GM23248 (cell line): Measurements from ENCODE around the gene CCL22. TPM values are rescaled to one million over a fixed set of nuclear protein-coding genes. Genes with fewer than 3 reads are reported as not detected.
"Not testable (repeated sequence)": the region's sequence is repeated elsewhere in the genome, so short reads cannot be mapped to it uniquely, and the experiment has no call there.

ENCODE experiments used
- DNase-seq: peaks from one replicate; pipeline ENCODE4 v3.0.0-alpha.2; 2015
- H2AFZ ChIP-seq: fragments of 200-600 bp; sonication (generic); 2 replicates; pipeline ENCODE4 v1.6.1; 2016; ENCODE audit warnings: antibody characterized with exemption
- H3F3A ChIP-seq: fragments of 200-600 bp; sonication (generic); 2 replicates; pipeline ENCODE4 v1.6.1; 2016; ENCODE audit warnings: mild to moderate bottlenecking, antibody characterized with exemption, mixed run types; ENCODE audit not compliant: insufficient read depth
- H3K27ac ChIP-seq: fragments of 200-600 bp; sonication (generic); 2 replicates; pipeline ENCODE4 v1.5.1; 2016; ENCODE audit warnings: mild to moderate bottlenecking
- H3K27me3 ChIP-seq: fragments of 200-600 bp; sonication (generic); replicated peaks from 2 replicates; pipeline ENCODE4 v1.6.1; 2016; ENCODE audit warnings: mild to moderate bottlenecking; ENCODE audit not compliant: insufficient read depth
- H3K36me3 ChIP-seq: fragments of 200-600 bp; sonication (generic); 2 replicates; pipeline ENCODE4 v1.6.1; 2016; ENCODE audit warnings: low read depth, mild to moderate bottlenecking
- H3K4me1 ChIP-seq: fragments of 200-600 bp; sonication (generic); 2 replicates; pipeline ENCODE4 v1.6.1; 2016; ENCODE audit warnings: mild to moderate bottlenecking; ENCODE audit not compliant: insufficient read depth
- H3K4me2 ChIP-seq: fragments of 200-600 bp; sonication (generic); one replicate; pipeline ENCODE4 v1.6.1; 2016; ENCODE audit warnings: mild to moderate bottlenecking; ENCODE audit not compliant: unreplicated experiment
- H3K4me3 ChIP-seq: fragments of 200-600 bp; sonication (generic); 2 replicates; pipeline ENCODE4 v1.5.1; 2016; ENCODE audit warnings: mild to moderate bottlenecking
- H3K79me2 ChIP-seq: fragments of 200-600 bp; sonication (generic); 2 replicates; pipeline ENCODE4 v1.6.1; 2016; ENCODE audit warnings: mild to moderate bottlenecking; ENCODE audit not compliant: insufficient read depth
- H3K9ac ChIP-seq: fragments of 200-600 bp; sonication (generic); 2 replicates; pipeline ENCODE4 v1.6.1; 2016; ENCODE audit warnings: mild to moderate bottlenecking
- H3K9me2 ChIP-seq: fragments of 200-600 bp; sonication (generic); 2 replicates; pipeline ENCODE4 v1.6.1; 2016; ENCODE audit warnings: mixed run types, mild to moderate bottlenecking, moderate library complexity; ENCODE audit not compliant: insufficient read depth
- H3K9me3 ChIP-seq: fragments of 200-600 bp; sonication (generic); one replicate; pipeline ENCODE4 v1.6.1; 2017; ENCODE audit warnings: low read depth
- H4K20me1 ChIP-seq: fragments of 200-600 bp; sonication (generic); 2 replicates; pipeline ENCODE4 v1.6.0; 2016; ENCODE audit not compliant: insufficient read depth
- EZH2 ChIP-seq: fragments of 200-600 bp; sonication (generic); IDR thresholded peaks from 2 replicates; pipeline ENCODE4 v1.6.1; 2018; ENCODE audit warnings: antibody characterized with exemption, mild to moderate bottlenecking; ENCODE audit not compliant: insufficient read depth, poor library complexity, severe bottlenecking
- EZH2phosphoT487 ChIP-seq: fragments of 200-600 bp; sonication (generic); IDR thresholded peaks from 2 replicates; pipeline ENCODE4 v1.6.1; 2018; ENCODE audit warnings: antibody characterized with exemption, moderate library complexity, mild to moderate bottlenecking, low read depth; ENCODE audit not compliant: insufficient read depth
- WGBS, 2 experiments: methylation state at CpG; one replicate each; pipeline ENCODE4 v1.1.6; 2015 to 2017; ENCODE audit warnings: low lambda C conversion rate in 2 of 2, low coverage in 1 of 2; ENCODE audit errors: missing lambda C conversion rate in 2 of 2; 5-methylcytosine and 5-hydroxymethylcytosine counted together
- in situ Hi-C: fragments of 300-500 bp; cut with MboI; formaldehyde crosslinking; loops from 2 replicates; pipeline ENCODE4 v1.15.0; 2020
- polyA plus RNA-seq: library from polyadenylated mRNA; unstranded; fragments of >200 nt; fragmentation: Nextera tagmentation; extraction: Ambion mirVana; gene quantifications from 2 replicates; pipeline ENCODE4 v1.2.1, GENCODE V29; 2016
- total RNA-seq: library from RNA; depleted of rRNA; stranded (reverse); fragments of >200 nt; shearing (Covaris generic); gene quantifications from 2 replicates; pipeline ENCODE4 v1.2.3, GENCODE V29; 2014

The CCL22 gene
- total and polyA plus RNA-seq, 2 experiments from 2014 or later, result 0.10 TPM; not detected in 1

DNA sequence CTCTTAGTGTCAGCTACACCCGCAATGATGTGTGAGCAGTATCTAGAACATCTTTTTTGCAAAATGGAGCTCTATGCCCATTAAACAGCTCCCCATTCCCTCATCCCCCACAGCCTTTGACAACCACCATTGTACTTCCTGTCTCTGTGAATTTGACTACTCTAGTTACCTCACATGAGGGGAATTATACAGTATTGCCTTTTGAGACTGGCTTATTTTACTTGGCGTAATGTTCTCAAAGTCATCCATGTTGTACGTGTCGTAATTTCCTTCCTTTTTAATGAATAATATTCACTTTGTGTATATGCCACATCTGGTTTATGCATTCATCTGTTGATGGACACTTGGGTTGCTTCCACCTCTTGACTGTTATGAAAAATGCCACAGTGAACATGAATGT, 23.2 kb upstream of the CCL22 start:
- H3K36me3 ChIP-seq, result no peaks in the 10 kb centered on the region
- H4K20me1 ChIP-seq, result no peaks in the 10 kb centered on the region
- H3K9ac ChIP-seq, result no peak overlapping the region
- H3K4me2 ChIP-seq, result no peak overlapping the region
- 86 to 90% methylated on average over 4 of the region's 4 CpGs for WGBS, 2 experiments
- no peak overlapping the region for H3K27ac ChIP-seq
- H3K9me2 ChIP-seq, result no peaks in the 10 kb centered on the region
- no peak overlapping the region for H3K4me3 ChIP-seq
- no peak for TF ChIP-seq EZH2phosphoT487
- no peak for TF ChIP-seq EZH2
- H3K9me3 ChIP-seq, result no peaks in the 10 kb centered on the region
- no peak for DNase-seq
- no peak overlapping the region for H2AFZ ChIP-seq
- H3F3A ChIP-seq, result peaks cover under 1% of the 10 kb centered on the region
- in situ Hi-C loops, result no loop called here
- H3K79me2 ChIP-seq, result no peaks in the 10 kb centered on the region
- peaks cover 65% of the 10 kb centered on the region for H3K27me3 ChIP-seq
- 0 out of 2 replicates have a peak, but pooled peaks cover 6% of the 10 kb centered on the region for H3K4me1 ChIP-seq

DNA sequence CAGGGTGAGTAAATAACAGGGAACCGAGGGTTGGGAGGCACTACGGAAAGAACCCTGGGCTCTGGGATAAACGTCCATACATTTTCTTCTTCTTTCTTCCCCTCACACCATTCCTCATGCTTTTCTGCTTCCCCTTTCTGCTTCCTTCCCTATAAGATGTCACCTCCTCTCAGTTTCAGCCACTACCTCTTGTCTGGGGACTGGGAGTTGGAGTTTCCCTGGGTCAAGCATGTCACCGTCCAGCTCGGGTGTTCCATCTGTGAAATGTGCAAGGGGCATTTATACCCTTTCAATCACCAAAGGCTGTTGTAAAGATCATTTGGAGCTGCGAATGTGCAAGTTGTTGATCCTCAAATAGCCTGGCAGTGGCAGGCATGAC, 17.5 kb upstream of the CCL22 start:
- Histone ChIP-seq H3K9me3 (no peaks in the 10 kb centered on the region), H3K4me2 (peak overlapping the region; percentile 29), H3K27ac (peak overlapping the region; percentile 59), H3K36me3 (no peaks in the 10 kb centered on the region), H3K79me2 (no peaks in the 10 kb centered on the region), H3K4me1 (peaks cover 20% of the 10 kb centered on the region), H3K9ac (no peak overlapping the region), H3K4me3 (no peak overlapping the region), H3F3A (peaks cover 23% of the 10 kb centered on the region), H3K9me2 (no peaks in the 10 kb centered on the region), H4K20me1 (no peaks in the 10 kb centered on the region), H2AFZ (no peak overlapping the region), H3K27me3 (peaks cover 46% of the 10 kb centered on the region)
- 89 to 92% methylated on average over 5 to 6 of the region's 6 CpGs for WGBS, 2 experiments
- in situ Hi-C loops, result no loop called here
- DNase-seq, result no peak
- TF ChIP-seq EZH2, result no peak
- TF ChIP-seq EZH2phosphoT487, result no peak

DNA sequence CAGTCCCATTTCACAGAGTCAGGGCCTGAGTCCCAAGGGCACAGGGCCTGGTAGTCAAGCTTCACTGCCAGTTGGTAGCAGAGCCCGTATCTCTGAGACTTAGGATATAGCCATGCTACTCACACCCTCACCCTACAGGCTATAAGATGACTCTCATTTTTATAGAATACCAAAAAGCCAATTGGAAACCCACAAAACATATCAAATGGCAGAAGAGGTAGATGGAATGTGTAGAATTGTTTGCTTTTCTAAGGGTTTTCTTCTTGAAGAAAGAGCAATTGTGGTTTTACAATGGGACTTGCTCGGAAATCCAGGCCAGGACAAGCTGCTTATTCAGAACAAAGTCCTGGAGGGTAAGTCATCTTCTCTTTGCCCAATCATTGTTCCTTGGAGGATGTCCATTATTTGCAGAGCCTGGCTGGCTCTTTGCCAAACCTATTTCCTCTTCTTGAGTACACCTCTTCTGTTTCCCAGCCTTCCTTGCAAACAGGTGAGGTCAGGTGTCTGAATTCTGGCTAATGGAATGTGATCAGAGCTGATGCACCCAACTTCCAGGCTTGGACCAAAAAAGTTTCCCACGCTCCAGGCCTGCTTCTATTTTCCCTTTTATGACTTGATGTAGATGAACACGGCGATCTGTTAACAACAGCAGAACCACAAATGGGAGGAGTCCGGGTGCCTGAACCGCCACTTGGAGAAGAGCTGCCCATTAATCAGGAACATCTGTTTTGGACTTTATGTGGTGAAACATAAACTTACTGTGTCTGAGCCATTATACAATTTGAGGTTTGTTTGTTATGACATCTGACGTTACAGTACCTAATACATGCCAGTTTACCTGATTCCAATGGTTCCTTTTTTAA, 16.9 kb upstream of the CCL22 start:
- Histone ChIP-seq H3F3A (peaks cover 23% of the 10 kb centered on the region), H3K36me3 (no peaks in the 10 kb centered on the region), H3K79me2 (no peaks in the 10 kb centered on the region), H3K27ac (peak overlapping the region; percentile 59), H3K9me3 (no peaks in the 10 kb centered on the region), H3K27me3 (peaks cover 49% of the 10 kb centered on the region), H3K4me1 (peaks cover 20% of the 10 kb centered on the region), H3K9ac (no peak overlapping the region), H3K4me2 (peak overlapping the region; percentile 29), H3K9me2 (no peaks in the 10 kb centered on the region), H3K4me3 (no peak overlapping the region), H4K20me1 (no peaks in the 10 kb centered on the region), H2AFZ (no peak overlapping the region)
- peak; percentile 94 for DNase-seq
- TF ChIP-seq EZH2, result no peak
- peak; percentile 90 for TF ChIP-seq EZH2phosphoT487
- 10 to 12% methylated on average over 8 of the region's 8 CpGs for WGBS, 2 experiments
- in situ Hi-C loops, result no loop called here

DNA sequence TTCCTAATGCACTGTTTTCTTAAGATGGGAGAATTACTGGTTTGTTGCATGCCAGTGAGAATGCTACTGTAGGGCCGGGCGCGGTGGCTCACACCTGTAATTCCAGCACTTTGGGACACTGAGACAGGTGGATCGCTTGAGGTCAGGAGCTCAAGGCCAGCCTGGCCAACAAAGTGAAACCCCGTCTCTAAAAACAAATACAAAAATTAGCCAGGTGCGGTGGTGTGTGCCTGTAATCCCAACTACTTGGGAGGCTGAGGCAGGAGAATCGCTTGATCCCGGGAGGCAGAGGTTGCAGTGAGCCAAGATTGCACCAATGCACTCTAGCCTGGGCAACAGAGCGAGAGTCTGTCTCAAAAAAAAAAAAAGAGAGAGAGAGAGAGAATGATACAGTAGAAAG, 16.0 kb upstream of the CCL22 start:
- in situ Hi-C loops, H3K4me3 ChIP-seq, DNase-seq, H2AFZ ChIP-seq, H3K9me2 ChIP-seq, H3K9me3 ChIP-seq, H4K20me1 ChIP-seq, H3K9ac ChIP-seq, H3K36me3 ChIP-seq, H3K79me2 ChIP-seq, H3K4me2 ChIP-seq, H3K27ac ChIP-seq: not testable (repeated sequence)
- 96 to 98% methylated on average over 7 to 9 of the region's 9 CpGs for WGBS, 2 experiments
- Histone ChIP-seq H3K4me1 (peaks cover 20% of the 10 kb centered on the region), H3F3A (peaks cover 23% of the 10 kb centered on the region), H3K27me3 (peaks cover 54% of the 10 kb centered on the region)
